Measurements from ENCODE around the gene PPAN.

Gene PPAN

DNA sequence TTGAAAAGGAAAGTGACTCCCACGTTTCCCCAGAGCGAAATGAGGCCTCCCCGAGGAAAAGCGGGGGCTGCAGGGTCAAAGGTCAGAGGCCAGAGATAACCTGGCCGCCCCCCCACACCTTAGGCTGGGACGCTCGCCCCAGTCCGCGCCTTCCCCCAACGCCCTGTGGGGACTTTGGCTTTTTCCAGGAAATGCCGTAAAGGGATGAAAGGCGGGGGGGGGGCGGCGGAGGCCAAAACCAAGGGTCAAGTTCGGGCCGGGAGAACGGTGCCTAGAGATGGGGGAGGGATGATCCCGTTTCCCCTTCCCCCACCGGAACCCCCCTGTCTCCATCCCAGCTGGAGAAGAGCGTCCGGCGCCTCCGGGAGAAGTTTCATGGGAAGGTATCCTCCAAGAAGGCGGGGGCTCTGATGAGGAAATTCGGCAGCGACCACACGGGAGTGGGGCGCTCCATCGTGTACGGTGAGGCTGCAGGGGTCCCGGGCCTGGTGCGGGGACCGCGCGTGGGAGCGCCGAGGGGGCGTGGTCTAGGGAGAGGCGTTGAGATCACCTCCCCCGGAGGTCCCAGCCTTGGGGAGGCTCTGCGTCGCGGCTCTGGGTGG is 19.5 kb upstream of the PPAN start:
- H3K27me3 ChIP-seq (ENCODE audit: low read depth): 0 out of 2 replicates have a peak, but pooled peaks cover 2% of the 10 kb centered on the region
- peak in 1 of 2 experiments; percentile 22 for DNase-seq (ENCODE audit: low spot score in 2 of 2)
- H3K9me3 ChIP-seq: no peaks in the 10 kb centered on the region; the same call in 1 of the 2 replicates
- H3K4me3 ChIP-seq: peak overlapping the region; percentile 48
- no peaks in the 10 kb centered on the region for H3K4me1 ChIP-seq
- no peaks in the 10 kb centered on the region for H3K36me3 ChIP-seq (replicated peaks)
- in situ Hi-C loops (cut with MboI; ENCODE audit: low sequenced_read_pairs): no loop called here

GRCh38 chr19:10087296-10088061 is 18.7 kb upstream of the PPAN start:
- H3K36me3 ChIP-seq (replicated peaks): no peaks in the 10 kb centered on the region
- DNase-seq (ENCODE audit: low spot score in 2 of 2): no peak
- 0 out of 2 replicates have a peak, but pooled peaks cover 2% of the 10 kb centered on the region for H3K27me3 ChIP-seq (ENCODE audit: low read depth)
- no peaks in the 10 kb centered on the region; the same call in 1 of the 2 replicates for H3K9me3 ChIP-seq
- in situ Hi-C loops (cut with MboI; ENCODE audit: low sequenced_read_pairs): no loop called here
- no peaks in the 10 kb centered on the region for H3K4me1 ChIP-seq
- peak overlapping the region; percentile 48; the same call in 1 of the 2 replicates for H3K4me3 ChIP-seq

GRCh38 chr19:10088949-10089554 is 17.1 kb upstream of the PPAN start:
- DNase-seq (ENCODE audit: low spot score in 2 of 2): no peak
- H3K4me1 ChIP-seq: no peaks in the 10 kb centered on the region
- no peak overlapping the region for H3K4me3 ChIP-seq
- H3K27me3 ChIP-seq (ENCODE audit: low read depth): no peaks in the 10 kb centered on the region
- in situ Hi-C loops (cut with MboI; ENCODE audit: low sequenced_read_pairs): no loop called here
- no peaks in the 10 kb centered on the region for H3K36me3 ChIP-seq (replicated peaks)
- no peaks in the 10 kb centered on the region; the same call in 1 of the 2 replicates for H3K9me3 ChIP-seq

- DNase-seq (ENCODE audit: low spot score in 2 of 2): no peak
- H3K9me3 ChIP-seq: no peaks in the 10 kb centered on the region; the same call in 1 of the 2 replicates
- H3K4me1 ChIP-seq: no peaks in the 10 kb centered on the region
- in situ Hi-C loops (cut with MboI; ENCODE audit: low sequenced_read_pairs): no loop called here
- H3K36me3 ChIP-seq (replicated peaks): no peaks in the 10 kb centered on the region
- H3K4me3 ChIP-seq: no peak overlapping the region
- no peaks in the 10 kb centered on the region for H3K27me3 ChIP-seq (ENCODE audit: low read depth)
These were observed 16.3 kb upstream of the PPAN start for GRCh38 chr19:10089801-10090375.

GRCh38 chr19:10091370-10091687 is 14.8 kb upstream of the PPAN start:
- DNase-seq (ENCODE audit: low spot score in 2 of 2): no peak
- peaks cover 3% of the 10 kb centered on the region for H3K9me3 ChIP-seq
- peaks cover 5% of the 10 kb centered on the region for H3K27me3 ChIP-seq (ENCODE audit: low read depth)
- H3K4me1 ChIP-seq: peaks cover 4% of the 10 kb centered on the region; the same call in 1 of the 2 replicates
- no peak overlapping the region for H3K4me3 ChIP-seq
- H3K36me3 ChIP-seq (replicated peaks): no peaks in the 10 kb centered on the region
- in situ Hi-C loops (cut with MboI; ENCODE audit: low sequenced_read_pairs): no loop called here

GRCh38 chr19:10091895-10092641 is 14.1 kb upstream of the PPAN start:
- no peak for DNase-seq (ENCODE audit: low spot score in 2 of 2)
- in situ Hi-C loops (cut with MboI; ENCODE audit: low sequenced_read_pairs): no loop called here
- Histone ChIP-seq H3K4me1 (peaks cover 7% of the 10 kb centered on the region; the same call in 1 of the 2 replicates), H3K4me3 (no peak overlapping the region), H3K36me3 (replicated peaks) (no peaks in the 10 kb centered on the region), H3K27me3 (ENCODE audit: low read depth) (peaks cover 5% of the 10 kb centered on the region), H3K9me3 (peaks cover 3% of the 10 kb centered on the region)

GRCh38 chr19:10092648-10093294 is 13.4 kb upstream of the PPAN start:
- peaks cover 7% of the 10 kb centered on the region; the same call in 1 of the 2 replicates for H3K4me1 ChIP-seq
- H3K4me3 ChIP-seq: no peak overlapping the region
- in situ Hi-C loops (cut with MboI; ENCODE audit: low sequenced_read_pairs): no loop called here
- no peaks in the 10 kb centered on the region for H3K36me3 ChIP-seq (replicated peaks)
- DNase-seq (ENCODE audit: low spot score in 2 of 2): no peak
- H3K9me3 ChIP-seq: peaks cover 3% of the 10 kb centered on the region
- peaks cover 5% of the 10 kb centered on the region for H3K27me3 ChIP-seq (ENCODE audit: low read depth)

DNA sequence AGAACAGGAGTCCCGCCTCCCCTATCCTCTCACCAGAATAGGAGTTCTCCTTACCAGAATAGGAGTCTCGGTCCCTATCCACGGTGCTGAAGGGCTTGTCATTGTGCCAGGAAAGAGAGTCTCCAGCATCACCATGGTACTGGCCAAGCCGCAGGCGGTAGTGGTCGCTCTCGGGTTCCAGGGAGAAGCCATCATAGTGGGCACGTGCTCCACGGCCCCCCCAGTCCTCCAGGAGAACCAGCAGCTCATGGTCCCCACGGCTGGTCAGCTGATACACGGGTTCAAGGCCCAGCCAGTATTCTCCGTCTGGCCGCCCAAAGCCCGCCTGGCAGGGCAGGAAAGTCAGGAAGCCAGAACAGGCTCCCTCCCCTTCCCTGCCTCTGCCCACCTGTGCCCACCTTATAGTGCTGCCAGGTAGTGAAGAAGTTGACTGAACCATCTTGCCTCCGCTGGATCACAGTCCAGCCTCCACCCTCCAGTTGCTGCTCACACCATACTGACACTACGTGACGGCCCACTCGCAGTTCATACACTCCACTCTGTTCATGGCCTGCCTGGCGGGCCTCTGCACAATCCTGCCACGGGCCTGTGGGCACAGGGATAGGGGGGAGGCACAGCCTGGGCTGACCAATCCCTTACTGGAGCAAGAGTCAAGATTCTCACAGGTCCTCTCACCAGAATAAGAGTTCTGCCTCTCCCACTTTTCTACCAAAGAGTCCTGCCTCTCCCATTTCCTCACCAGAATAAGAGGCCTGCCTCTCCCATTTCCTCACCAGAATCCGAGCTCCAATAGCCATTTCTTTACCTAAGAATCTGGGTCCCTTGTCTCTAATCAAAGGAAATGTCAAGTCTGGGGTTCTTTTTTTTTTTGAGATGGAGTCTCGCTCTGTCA is 12.6 kb upstream of the PPAN start:
- H3K36me3 ChIP-seq (replicated peaks): no peaks in the 10 kb centered on the region
- H3K4me3 ChIP-seq: no peak overlapping the region
- DNase-seq (ENCODE audit: low spot score in 2 of 2): no peak
- H3K27me3 ChIP-seq (ENCODE audit: low read depth): peaks cover 5% of the 10 kb centered on the region
- peaks cover 3% of the 10 kb centered on the region for H3K9me3 ChIP-seq
- in situ Hi-C loops (cut with MboI; ENCODE audit: low sequenced_read_pairs): no loop called here
- peaks cover 7% of the 10 kb centered on the region; the same call in 1 of the 2 replicates for H3K4me1 ChIP-seq

DNA sequence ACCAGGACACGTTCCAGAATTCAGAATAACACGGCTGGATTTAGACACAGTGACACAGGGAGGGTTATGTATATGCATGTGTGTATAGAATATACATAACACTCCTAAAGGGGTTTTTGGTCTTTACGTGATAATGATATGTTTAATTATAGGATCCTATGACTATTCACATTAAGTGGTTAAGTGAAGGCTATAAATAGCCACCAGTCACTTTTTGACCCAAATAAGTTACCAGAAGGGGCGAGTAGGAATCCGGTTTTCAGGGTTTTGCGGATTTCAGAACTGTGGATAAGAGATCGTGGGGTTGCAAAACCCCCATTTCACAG is 10.6 kb upstream of the PPAN start:
- DNase-seq (ENCODE audit: low spot score in 2 of 2): no peak
- Histone ChIP-seq H3K27me3 (ENCODE audit: low read depth) (peaks cover 5% of the 10 kb centered on the region), H3K4me1 (peaks cover 7% of the 10 kb centered on the region; the same call in 1 of the 2 replicates), H3K36me3 (replicated peaks) (no peaks in the 10 kb centered on the region), H3K9me3 (peaks cover 3% of the 10 kb centered on the region), H3K4me3 (no peak overlapping the region; the same call in 1 of the 2 replicates)
- in situ Hi-C loops (cut with MboI; ENCODE audit: low sequenced_read_pairs): no loop called here

DNA sequence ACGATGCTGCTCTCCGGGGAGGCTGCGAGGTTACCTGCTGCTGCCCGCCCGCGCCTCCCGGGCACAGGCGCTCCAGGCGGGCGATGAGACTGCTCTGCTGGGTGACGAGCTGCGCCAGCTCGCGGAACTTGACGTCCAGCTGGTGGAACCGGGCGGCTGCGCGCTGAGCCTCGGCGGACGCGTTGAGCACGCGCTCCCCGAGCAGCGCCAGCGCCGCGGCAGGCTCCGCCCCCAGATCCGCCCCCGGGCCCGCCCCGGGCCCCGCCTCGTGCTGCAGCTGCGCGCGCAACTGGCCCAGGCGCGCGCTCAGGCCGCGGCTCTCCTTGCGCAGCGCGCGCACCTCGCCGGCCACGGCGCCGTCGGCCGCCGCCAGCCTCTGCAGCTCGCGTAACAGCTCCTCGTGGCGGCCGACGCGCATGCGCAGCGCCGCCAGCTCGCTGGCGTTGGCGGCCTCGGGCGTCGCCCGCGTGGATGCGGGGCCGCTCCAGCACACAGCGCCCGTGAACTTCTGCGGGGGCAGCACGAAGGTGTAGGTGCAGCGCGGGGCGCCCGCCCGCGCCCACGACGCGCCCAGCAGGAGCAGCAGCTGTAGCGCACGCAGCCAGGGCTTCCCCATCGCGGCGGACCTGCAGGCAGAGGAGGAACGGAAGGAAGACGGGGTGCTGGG is 10.1 kb upstream of the PPAN start:
- Histone ChIP-seq H3K27me3 (ENCODE audit: low read depth) (peaks cover 5% of the 10 kb centered on the region), H3K4me1 (peaks cover 7% of the 10 kb centered on the region; the same call in 1 of the 2 replicates), H3K4me3 (peak overlapping the region; percentile 15), H3K9me3 (peaks cover 3% of the 10 kb centered on the region), H3K36me3 (replicated peaks) (no peaks in the 10 kb centered on the region)
- DNase-seq (ENCODE audit: low spot score in 2 of 2): peak; percentile 86 to 89
- in situ Hi-C loops (cut with MboI; ENCODE audit: low sequenced_read_pairs): no loop called here

DNA sequence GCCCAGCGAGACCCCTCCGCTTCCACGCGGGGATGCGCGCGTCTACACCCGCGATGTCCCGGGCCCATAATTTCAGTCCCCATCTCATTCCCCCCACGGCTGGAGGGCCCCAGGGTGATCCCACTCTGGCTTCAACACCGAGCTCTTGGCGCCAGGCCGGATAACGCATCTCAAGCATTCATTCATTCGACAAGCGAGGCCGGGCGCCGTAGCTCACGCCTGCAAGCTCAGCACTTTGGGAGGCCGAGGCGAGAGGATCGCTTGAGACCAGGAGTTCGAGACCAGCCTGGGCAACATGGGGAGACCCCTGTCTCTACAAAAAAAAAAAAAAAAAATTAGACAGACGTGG is 9.6 kb upstream of the PPAN start:
- H3K36me3 ChIP-seq (replicated peaks): no peaks in the 10 kb centered on the region
- peaks cover 7% of the 10 kb centered on the region; the same call in 1 of the 2 replicates for H3K4me1 ChIP-seq
- H3K27me3 ChIP-seq (ENCODE audit: low read depth): peaks cover 5% of the 10 kb centered on the region
- DNase-seq (ENCODE audit: low spot score in 2 of 2): no peak
- H3K4me3 ChIP-seq: peak overlapping the region; percentile 15
- H3K9me3 ChIP-seq: peaks cover 3% of the 10 kb centered on the region
- in situ Hi-C loops (cut with MboI; ENCODE audit: low sequenced_read_pairs): no loop called here
